Activated CD4-positive, alpha-beta T cell treated with anti-CD3 and anti-CD28 coated beads for 36 hours (primary cell): ENCODE data around the gene ECI2. TPM values are rescaled to one million over a fixed set of nuclear protein-coding genes. Genes with fewer than 3 reads are reported as not detected.

Experiments used
- ATAC-seq: fragments of 200-7000 bp; cut with Tn5 transposase; one replicate; pipeline ENCODE4 v1.10.0; 2021; ENCODE audit warnings: mild to moderate bottlenecking, moderate library complexity
- CTCF ChIA-PET: fragments of 350-600 bp; sonication (Branson Sonifier 250); formaldehyde crosslinking; loops from one replicate; lab custom pipeline; 2021; ENCODE audit warnings: antibody characterized with exemption; lab: Charles Lee
- POLR2A ChIA-PET: fragments of 350-600 bp; sonication (Branson Sonifier 250); formaldehyde crosslinking; loops from one replicate; lab custom pipeline; 2021; ENCODE audit warnings: antibody characterized with exemption, inconsistent platforms; lab: Charles Lee
- DNase-seq: peaks from one replicate; pipeline ENCODE4 v3.0.0-alpha.2; 2020
- H3K27ac Mint-ChIP-seq: one replicate; pipeline ENCODE4 v1.8.0; 2021; ENCODE audit warnings: mixed read lengths
- H3K27me3 Mint-ChIP-seq: one replicate; pipeline ENCODE4 v1.8.0; 2021; ENCODE audit warnings: mixed read lengths
- H3K36me3 Mint-ChIP-seq: one replicate; pipeline ENCODE4 v1.8.0; 2021; ENCODE audit warnings: low read depth, mixed read lengths
- H3K4me1 Mint-ChIP-seq: one replicate; pipeline ENCODE4 v1.8.0; 2021; ENCODE audit warnings: mixed read lengths
- H3K4me3 Mint-ChIP-seq: one replicate; pipeline ENCODE4 v1.8.0; 2021; ENCODE audit warnings: mild to moderate bottlenecking, moderate library complexity, mixed read lengths
- H3K9me3 Mint-ChIP-seq: one replicate; pipeline ENCODE4 v1.8.0; 2021; ENCODE audit warnings: low read depth, mixed read lengths
- intact Hi-C, 2 experiments: fragments of 100-400 bp; cut with DNase I in 1 of 2; cut with micrococcal nuclease in 1 of 2; formaldehyde crosslinking; loops; one replicate each; pipeline versions ENCODE4 v1.14.2 to v1.15.1; 2022 to 2024; cut with DNase I, micrococcal nuclease
- total RNA-seq, 2 experiments: library from RNA; stranded (reverse); gene quantifications; one replicate each; pipeline ENCODE4 v1.2.3, GENCODE V29; 2021

The ECI2 gene
- 10 to 100 TPM; 38.4 to 40.1 TPM for total RNA-seq

GRCh38 chr6:4134841-4135664 is at the start of gene ECI2:
ECI2 (minus strand) TSS chr6:4135575; CDS start chr6:4135560, 15 bp downstream.
- peak within 1 kb of the TSS; percentile 85 for H3K27ac Mint-ChIP-seq
- H3K27me3 Mint-ChIP-seq: no peaks in the 10 kb centered on the region
- H3K36me3 Mint-ChIP-seq: peaks cover 26% of the 10 kb centered on the region
- POLR2A ChIA-PET: interaction anchor here (0.6 to 1.4 kb wide), 3 partner anchors 19 to 114 kb away, joined by 3 to 10 read pairs (median 3); a partner anchor contains a TSS
- H3K4me3 Mint-ChIP-seq: peak within 1 kb of the TSS; percentile 79
- intact Hi-C loops: loop anchor here (1.0 to 5.0 kb wide), 13 partner anchors 21 to 1136 kb away; partner anchors contain the start of genes BPHL (in 1 of the 2), FAM50B (in 1 of the 2), NQO2 (in 1 of the 2) and PSMG4 (in 1 of the 2)
- ATAC-seq (peak; percentile 37), DNase-seq (peak; percentile 73)
- CTCF ChIA-PET: interaction anchor here (0.6 to 1.4 kb wide), 3 partner anchors 10 to 75 kb away, joined by 3 to 5 read pairs (median 3); no protein-coding TSS in a partner anchor
- H3K9me3 Mint-ChIP-seq: peaks cover 8% of the 10 kb centered on the region
- H3K4me1 Mint-ChIP-seq: peaks cover 45% of the 10 kb centered on the region

GRCh38 chr6:4180652-4181255 is 45.4 kb upstream of the ECI2 start:
- intact Hi-C loops: no loop called here
- Mint-ChIP-seq H3K9me3 (peaks cover 1% of the 10 kb centered on the region), H3K27ac (no peak overlapping the region), H3K36me3 (peaks cover 4% of the 10 kb centered on the region), H3K27me3 (peaks cover 9% of the 10 kb centered on the region), H3K4me3 (no peak overlapping the region), H3K4me1 (peaks cover 9% of the 10 kb centered on the region)
- ATAC-seq (no peak), DNase-seq (no peak)
- CTCF ChIA-PET: no interaction called here
- POLR2A ChIA-PET: no interaction called here

GRCh38 chr6:4179960-4180651 is 44.7 kb upstream of the ECI2 start:
- Mint-ChIP-seq H3K36me3 (peaks cover 4% of the 10 kb centered on the region), H3K27ac (no peak overlapping the region), H3K9me3 (peaks cover under 1% of the 10 kb centered on the region), H3K27me3 (peaks cover 9% of the 10 kb centered on the region), H3K4me1 (peaks cover 2% of the 10 kb centered on the region), H3K4me3 (no peak overlapping the region)
- CTCF ChIA-PET: no interaction called here
- intact Hi-C loops: no loop called here
- POLR2A ChIA-PET: no interaction called here
- DNase-seq (no peak), ATAC-seq (no peak)

- H3K4me3 Mint-ChIP-seq: no peak overlapping the region
- DNase-seq (no peak), ATAC-seq (no peak)
- no peaks in the 10 kb centered on the region for H3K36me3 Mint-ChIP-seq
- CTCF ChIA-PET: no interaction called here
- intact Hi-C loops: no loop called here
- H3K27me3 Mint-ChIP-seq: peaks cover 9% of the 10 kb centered on the region
- H3K4me1 Mint-ChIP-seq: no peaks in the 10 kb centered on the region
- POLR2A ChIA-PET: no interaction called here
- H3K9me3 Mint-ChIP-seq: no peaks in the 10 kb centered on the region
- no peak overlapping the region for H3K27ac Mint-ChIP-seq
Measured at GRCh38 chr6:4178737-4179333, 43.5 kb upstream of the ECI2 start.

- ChIA-PET CTCF (interaction anchor here (1.4 kb wide), 1 partner anchor 33 kb away, joined by 3 read pairs; no protein-coding TSS in a partner anchor), POLR2A (no interaction called here)
- no peak overlapping the region for H3K4me3 Mint-ChIP-seq
- ATAC-seq: no peak
- H3K27me3 Mint-ChIP-seq: peaks cover 9% of the 10 kb centered on the region
- no peaks in the 10 kb centered on the region for H3K36me3 Mint-ChIP-seq
- no peaks in the 10 kb centered on the region for H3K4me1 Mint-ChIP-seq
- no peak for DNase-seq
- H3K9me3 Mint-ChIP-seq: no peaks in the 10 kb centered on the region
- no peak overlapping the region for H3K27ac Mint-ChIP-seq
- intact Hi-C loops: no loop called here
Measured at GRCh38 chr6:4176907-4177306, 41.5 kb upstream of the ECI2 start.

- ChIA-PET POLR2A (no interaction called here), CTCF (interaction anchor here (0.7 kb wide), 1 partner anchor 115 kb away, joined by 5 read pairs; no protein-coding TSS in a partner anchor)
- DNase-seq (no peak), ATAC-seq (no peak)
- H3K4me1 Mint-ChIP-seq: no peaks in the 10 kb centered on the region
- no peak overlapping the region for H3K27ac Mint-ChIP-seq
- no peaks in the 10 kb centered on the region for H3K36me3 Mint-ChIP-seq
- H3K27me3 Mint-ChIP-seq: peaks cover 5% of the 10 kb centered on the region
- no peaks in the 10 kb centered on the region for H3K9me3 Mint-ChIP-seq
- H3K4me3 Mint-ChIP-seq: no peak overlapping the region
- intact Hi-C loops: no loop called here
Measured at GRCh38 chr6:4174042-4174441, 38.7 kb upstream of the ECI2 start.

GRCh38 chr6:4172368-4172767 is 37.0 kb upstream of the ECI2 start:
- no peaks in the 10 kb centered on the region for H3K4me1 Mint-ChIP-seq
- ATAC-seq: no peak
- no peak overlapping the region for H3K4me3 Mint-ChIP-seq
- H3K27me3 Mint-ChIP-seq: peaks cover 3% of the 10 kb centered on the region
- no peak overlapping the region for H3K27ac Mint-ChIP-seq
- POLR2A ChIA-PET: no interaction called here
- intact Hi-C loops: no loop called here
- H3K36me3 Mint-ChIP-seq: no peaks in the 10 kb centered on the region
- no peak for DNase-seq
- CTCF ChIA-PET: interaction anchor here (1.2 to 1.6 kb wide), 2 partner anchors 17 to 35 kb away, joined by 3 to 4 read pairs; no protein-coding TSS in a partner anchor
- H3K9me3 Mint-ChIP-seq: peaks cover 4% of the 10 kb centered on the region

- ChIA-PET CTCF (interaction anchor here (0.7 to 2.1 kb wide), 2 partner anchors 12 to 642 kb away, joined by 4 to 6 read pairs; no protein-coding TSS in a partner anchor), POLR2A (no interaction called here)
- Mint-ChIP-seq H3K36me3 (no peaks in the 10 kb centered on the region), H3K27me3 (no peaks in the 10 kb centered on the region), H3K27ac (no peak overlapping the region), H3K9me3 (peaks cover 4% of the 10 kb centered on the region), H3K4me1 (no peaks in the 10 kb centered on the region), H3K4me3 (no peak overlapping the region)
- ATAC-seq (no peak), DNase-seq (no peak)
- intact Hi-C loops: no loop called here
Measured at GRCh38 chr6:4170297-4170696, 34.9 kb upstream of the ECI2 start.

- CTCF ChIA-PET: interaction anchor here (2.1 kb wide), 1 partner anchor 11 kb away, joined by 6 read pairs; no protein-coding TSS in a partner anchor
- POLR2A ChIA-PET: no interaction called here
- intact Hi-C loops: no loop called here
Measured at GRCh38 chr6:4169028-4169789, 33.8 kb upstream of the ECI2 start.

GRCh38 chr6:4167833-4168232 is 32.5 kb upstream of the ECI2 start:
- H3K27ac Mint-ChIP-seq: no peak overlapping the region
- ATAC-seq: no peak
- H3K4me1 Mint-ChIP-seq: no peaks in the 10 kb centered on the region
- peaks cover 4% of the 10 kb centered on the region for H3K9me3 Mint-ChIP-seq
- H3K4me3 Mint-ChIP-seq: no peak overlapping the region
- H3K27me3 Mint-ChIP-seq: no peaks in the 10 kb centered on the region
- H3K36me3 Mint-ChIP-seq: no peaks in the 10 kb centered on the region
- CTCF ChIA-PET: no interaction called here
- no peak for DNase-seq
- POLR2A ChIA-PET: no interaction called here
- intact Hi-C loops: no loop called here

More at GRCh38 chr6:4169028-4169789, 33.8 kb upstream of the ECI2 start:
- Mint-ChIP-seq H3K4me1 (no peaks in the 10 kb centered on the region), H3K4me3 (no peak overlapping the region), H3K36me3 (no peaks in the 10 kb centered on the region), H3K9me3 (peaks cover 4% of the 10 kb centered on the region), H3K27me3 (no peaks in the 10 kb centered on the region), H3K27ac (no peak overlapping the region)
- no peak for ATAC-seq
- DNase-seq: no peak
